Transverse colon (tissue), 4 donors: ENCODE results near the gene UBE2F.

Experiments used
- CTCF ChIP-seq, 5 experiments: fragments of 200-600 bp in 3 of 5; fragments of 450-650 bp in 2 of 5; sonication (generic) in 3 of 5; IDR thresholded peaks; 1 replicate in 2 of 5; 2 replicates in 3 of 5; pipeline ENCODE4 v1.5.1; 2016 to 2017; ENCODE audit warnings: antibody characterized with exemption in 5 of 5, inconsistent platforms in 3 of 5, mild to moderate bottlenecking in 2 of 5, moderate library complexity in 1 of 5
- EP300 ChIP-seq: sonication (generic); formaldehyde crosslinking; IDR thresholded peaks from one replicate; pipeline ENCODE4 v1.6.1; 2017; ENCODE audit warnings: antibody characterized with exemption, low read depth
- POLR2A ChIP-seq: fragments of 450-650 bp; IDR thresholded peaks from one replicate; pipeline ENCODE4 v1.6.1; 2016; ENCODE audit warnings: antibody characterized with exemption, mild to moderate bottlenecking, moderate library complexity
- POLR2AphosphoS5 ChIP-seq, 3 donors: sonication (generic); formaldehyde crosslinking; IDR thresholded peaks; one replicate each; pipeline ENCODE4 v1.6.1; 2016; ENCODE audit warnings: antibody characterized with exemption in 3 of 3

GRCh38 chr2:238042090-238042489, 75.3 kb downstream of the UBE2F start:
- no peak for TF ChIP-seq POLR2A
- TF ChIP-seq EP300, result no peak
- TF ChIP-seq CTCF (IDR thresholded peaks at IDR 0.05), result no peak
- TF ChIP-seq POLR2AphosphoS5 (IDR thresholded peaks at IDR 0.05), result no peak
